Stomach smooth muscle (tissue), 2 donors: ENCODE results near the gene PRMT7.

Source experiments
- H3K27ac ChIP-seq: one replicate; pipeline ENCODE4 v1.7.0; 2013; ENCODE audit warnings: mild to moderate bottlenecking, low read length, inconsistent platforms
- H3K27me3 ChIP-seq, 2 donors: one replicate each; pipeline ENCODE4 v1.7.0; 2013; ENCODE audit warnings: low read length in 2 of 2; ENCODE audit not compliant: insufficient read depth in 2 of 2, control insufficient read depth in 1 of 2
- H3K36me3 ChIP-seq, 2 donors: one replicate each; pipeline ENCODE4 v1.7.0; 2013; ENCODE audit warnings: low read length in 2 of 2; ENCODE audit not compliant: control insufficient read depth in 2 of 2, insufficient read depth in 2 of 2
- H3K4me1 ChIP-seq: one replicate; pipeline ENCODE4 v1.7.0; 2013; ENCODE audit warnings: low read length; ENCODE audit not compliant: control insufficient read depth, insufficient read depth
- H3K4me3 ChIP-seq, 2 donors: one replicate each; pipeline ENCODE4 v1.7.0; 2013; ENCODE audit warnings: low read length in 2 of 2
- H3K9ac ChIP-seq, 2 donors: one replicate each; pipeline ENCODE4 v1.7.0; 2013; ENCODE audit warnings: low read length in 2 of 2, mild to moderate bottlenecking in 1 of 2
- H3K9me3 ChIP-seq, 2 donors: one replicate each; pipeline ENCODE4 v1.7.0; 2013; ENCODE audit warnings: low read length in 2 of 2; ENCODE audit not compliant: control insufficient read depth in 2 of 2
- donor health status: healthy.
- donor health status: Pancreatic carcinoma.

The PRMT7 gene, protein sequence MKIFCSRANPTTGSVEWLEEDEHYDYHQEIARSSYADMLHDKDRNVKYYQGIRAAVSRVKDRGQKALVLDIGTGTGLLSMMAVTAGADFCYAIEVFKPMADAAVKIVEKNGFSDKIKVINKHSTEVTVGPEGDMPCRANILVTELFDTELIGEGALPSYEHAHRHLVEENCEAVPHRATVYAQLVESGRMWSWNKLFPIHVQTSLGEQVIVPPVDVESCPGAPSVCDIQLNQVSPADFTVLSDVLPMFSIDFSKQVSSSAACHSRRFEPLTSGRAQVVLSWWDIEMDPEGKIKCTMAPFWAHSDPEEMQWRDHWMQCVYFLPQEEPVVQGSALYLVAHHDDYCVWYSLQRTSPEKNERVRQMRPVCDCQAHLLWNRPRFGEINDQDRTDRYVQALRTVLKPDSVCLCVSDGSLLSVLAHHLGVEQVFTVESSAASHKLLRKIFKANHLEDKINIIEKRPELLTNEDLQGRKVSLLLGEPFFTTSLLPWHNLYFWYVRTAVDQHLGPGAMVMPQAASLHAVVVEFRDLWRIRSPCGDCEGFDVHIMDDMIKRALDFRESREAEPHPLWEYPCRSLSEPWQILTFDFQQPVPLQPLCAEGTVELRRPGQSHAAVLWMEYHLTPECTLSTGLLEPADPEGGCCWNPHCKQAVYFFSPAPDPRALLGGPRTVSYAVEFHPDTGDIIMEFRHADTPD

DNA sequence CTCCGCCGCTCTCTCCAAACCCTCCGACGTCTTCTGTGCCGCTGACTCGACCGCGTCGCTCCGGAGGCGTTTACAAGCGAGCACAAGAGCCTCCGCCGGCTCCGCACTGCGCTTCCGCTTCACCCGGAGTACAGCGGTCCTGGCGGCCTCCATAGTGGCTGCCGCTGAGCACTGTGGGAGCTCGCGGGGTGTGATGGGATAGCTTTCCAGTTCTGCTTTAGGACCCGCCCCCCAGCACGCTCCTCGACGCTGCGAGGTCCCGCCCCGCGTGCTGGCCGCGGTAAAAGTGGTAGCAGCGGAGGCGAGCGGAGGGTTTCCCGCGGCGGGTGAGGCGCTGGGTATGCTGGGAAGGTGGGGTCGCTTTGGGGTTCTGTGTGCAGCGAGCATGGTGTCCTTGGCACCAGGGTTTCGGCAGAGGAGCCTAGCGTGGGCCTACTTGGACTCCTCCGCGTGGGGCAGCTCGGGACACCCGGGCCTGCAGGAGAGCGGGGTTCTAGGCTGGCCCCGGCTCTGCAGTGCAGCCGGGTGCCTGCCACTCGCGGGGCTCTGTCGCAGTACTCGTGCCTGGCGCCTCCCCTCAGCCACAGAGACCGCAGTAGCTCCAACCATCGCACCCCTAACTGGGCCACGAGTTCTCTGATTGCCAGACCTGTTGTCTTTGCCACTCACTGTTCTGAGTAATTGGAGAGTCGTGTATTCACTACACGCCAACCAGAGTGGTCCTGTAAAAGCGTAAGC, at the start of gene PRMT7, which contains the start of gene SLC7A6OS:
PRMT7 (plus strand) TSS at position 246 of the 738 bp plus-strand sequence. CDS start 4,961 bp downstream, outside the sequence.
SLC7A6OS (minus strand) TSS at position 173 of the 738 bp plus-strand sequence; CDS start at position 153, 20 bp downstream.
- H3K27ac ChIP-seq: peak within 1 kb of the TSS; percentile 58
- no peaks in the 10 kb centered on the region for H3K27me3 ChIP-seq
- peak within 1 kb of the TSS; percentile 67 to 90 for H3K9ac ChIP-seq
- peaks cover 20% of the 10 kb centered on the region for H3K4me1 ChIP-seq
- peaks cover 5 to 13% of the 10 kb centered on the region in 2 donors for H3K36me3 ChIP-seq
- peak within 1 kb of the TSS; percentile 70 to 99 for H3K4me3 ChIP-seq
- H3K9me3 ChIP-seq: no peaks in the 10 kb centered on the region

DNA sequence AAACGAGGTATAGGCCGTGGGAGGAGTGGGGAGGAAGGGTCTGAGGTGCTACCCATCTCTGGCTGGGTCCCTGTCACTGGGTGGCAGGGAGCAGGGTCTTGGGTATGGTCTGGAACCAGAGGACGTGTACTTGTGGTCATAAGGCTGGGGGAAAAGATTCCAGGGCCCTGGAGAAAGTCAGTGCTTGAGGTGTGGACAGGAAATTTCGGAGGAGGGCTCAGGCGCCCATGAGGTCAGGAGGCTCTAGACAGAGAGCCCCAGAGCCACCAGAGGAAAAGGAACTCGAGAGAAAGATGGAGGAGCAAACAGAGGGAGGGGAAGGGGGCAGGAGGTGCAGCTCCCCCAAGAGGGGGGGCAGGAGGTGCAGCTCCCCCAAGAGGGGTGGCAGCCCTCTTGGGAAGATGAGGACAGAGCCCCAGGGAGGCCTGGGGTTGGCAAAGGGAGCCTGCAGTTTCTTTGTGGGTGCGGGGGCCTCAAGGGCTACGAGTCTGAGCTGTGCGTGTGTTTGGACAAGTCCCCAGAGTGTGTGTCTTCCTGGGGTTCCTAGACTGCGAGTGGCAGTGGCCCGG, 47.2 kb upstream of the PRMT7 start:
- Histone ChIP-seq H3K9me3 (no peaks in the 10 kb centered on the region), H3K4me3 (peak overlapping the region; percentile 62 to 88), H3K36me3 (peaks cover 13 to 15% of the 10 kb centered on the region in 2 donors), H3K4me1 (peaks cover 29% of the 10 kb centered on the region), H3K9ac (peak overlapping the region; percentile 75 to 84), H3K27ac (peak overlapping the region; percentile 80), H3K27me3 (no peaks in the 10 kb centered on the region)

DNA sequence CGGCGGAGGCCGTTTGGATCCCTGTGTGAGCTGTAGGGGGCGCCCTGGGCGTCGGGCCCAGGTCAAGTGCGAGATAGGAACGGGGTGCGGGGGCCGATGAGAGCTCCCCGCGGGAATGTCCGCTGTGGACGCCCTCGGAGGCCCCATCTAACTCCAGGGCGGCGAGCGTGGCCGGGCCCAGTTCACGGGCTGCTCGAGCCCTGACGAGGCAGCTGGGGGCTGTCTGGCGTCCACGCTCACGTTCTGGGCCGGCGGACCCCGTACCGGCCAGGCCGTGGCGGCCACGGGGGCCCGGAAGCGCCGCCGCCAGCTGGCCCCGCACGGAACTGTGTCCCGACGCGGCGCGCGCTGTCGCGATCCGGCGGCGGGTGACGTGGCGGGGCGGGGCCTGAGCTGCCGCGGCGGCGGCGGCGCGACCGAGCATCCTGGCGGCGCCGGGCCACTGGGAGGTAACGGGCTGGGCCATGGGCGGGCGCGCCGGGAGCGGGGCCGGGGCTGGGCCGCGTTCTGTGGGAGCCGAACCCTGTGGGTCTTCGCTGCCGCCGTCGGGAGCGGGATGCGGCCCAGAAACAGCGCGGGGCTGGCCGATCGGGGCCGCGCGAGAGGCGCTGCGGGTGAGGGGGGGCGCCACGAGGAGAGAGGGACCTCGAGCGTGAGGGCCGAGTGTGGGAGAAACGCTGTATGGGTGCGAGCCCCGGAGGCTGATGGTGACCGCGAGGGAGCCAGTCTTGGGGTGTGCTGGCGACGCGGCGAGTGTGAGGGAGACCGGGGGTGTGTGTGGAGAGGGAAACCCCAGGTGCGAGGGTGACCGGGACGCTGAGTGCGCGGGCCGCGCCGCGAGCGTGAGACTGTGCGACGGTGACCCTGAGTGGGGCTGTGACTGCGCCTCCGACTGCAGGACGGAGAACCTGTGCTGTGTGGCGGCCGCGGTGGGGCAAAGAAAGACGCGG, 46.4 kb upstream of the PRMT7 start, which contains the start of gene SLC7A6:
SLC7A6 (plus strand) TSS at position 399 of the 950 bp plus-strand sequence. CDS start 10,201 bp downstream, outside the sequence.
- Histone ChIP-seq H3K9me3 (no peaks in the 10 kb centered on the region), H3K9ac (peak within 1 kb of the TSS; percentile 76 to 84), H3K4me3 (peak within 1 kb of the TSS; percentile 88 to 91), H3K36me3 (peaks cover 11 to 12% of the 10 kb centered on the region in 2 donors), H3K4me1 (peaks cover 29% of the 10 kb centered on the region), H3K27ac (peak within 1 kb of the TSS; percentile 80), H3K27me3 (no peaks in the 10 kb centered on the region)

DNA sequence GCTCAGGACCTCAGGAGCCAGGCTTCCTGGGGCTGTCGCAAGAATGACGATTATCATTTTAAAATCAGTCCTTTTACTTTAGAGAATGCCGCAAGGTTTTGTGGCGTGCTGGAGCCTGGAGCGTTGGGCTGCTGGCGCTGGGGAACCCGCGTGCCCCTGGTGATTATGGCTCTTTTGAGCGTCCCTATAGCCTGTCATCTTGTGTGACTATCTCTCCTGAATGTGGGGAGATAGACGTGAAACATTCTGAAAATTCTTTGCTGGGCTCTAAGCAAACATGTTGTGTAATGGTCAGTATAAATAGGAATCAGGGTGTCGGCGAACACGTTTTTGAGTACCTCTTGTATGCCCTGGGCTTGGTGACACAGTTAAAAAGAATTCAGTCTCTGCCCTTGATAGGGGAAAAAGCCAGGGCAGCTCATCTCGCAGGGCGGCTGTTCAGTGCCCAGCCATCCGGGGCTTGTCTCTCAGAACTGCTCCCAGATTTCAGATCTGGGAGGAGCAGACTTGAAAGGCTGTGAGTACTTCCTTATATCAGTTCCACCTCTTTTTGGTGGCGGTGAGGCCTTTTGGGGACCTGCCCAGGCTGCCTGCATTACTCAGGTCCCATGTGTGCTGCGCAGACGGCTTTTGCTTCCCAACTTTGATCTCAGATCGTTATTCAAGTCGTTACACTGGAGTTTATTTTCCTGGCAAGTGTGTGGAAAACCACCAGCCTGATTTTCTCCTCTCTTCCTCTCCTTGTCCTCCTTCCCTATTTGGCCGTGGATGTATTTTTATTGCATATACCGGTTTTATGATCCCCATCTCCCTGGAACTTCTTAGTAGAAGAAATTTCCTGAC, 45.5 kb upstream of the PRMT7 start:
- Histone ChIP-seq H3K27ac (peak overlapping the region; percentile 80), H3K27me3 (no peaks in the 10 kb centered on the region), H3K9me3 (no peaks in the 10 kb centered on the region), H3K4me1 (peaks cover 33% of the 10 kb centered on the region), H3K36me3 (peaks cover 2 to 3% of the 10 kb centered on the region in 2 donors), H3K4me3 (peak overlapping the region; percentile 88 to 91), H3K9ac (peak overlapping the region; percentile 76 to 84)

DNA sequence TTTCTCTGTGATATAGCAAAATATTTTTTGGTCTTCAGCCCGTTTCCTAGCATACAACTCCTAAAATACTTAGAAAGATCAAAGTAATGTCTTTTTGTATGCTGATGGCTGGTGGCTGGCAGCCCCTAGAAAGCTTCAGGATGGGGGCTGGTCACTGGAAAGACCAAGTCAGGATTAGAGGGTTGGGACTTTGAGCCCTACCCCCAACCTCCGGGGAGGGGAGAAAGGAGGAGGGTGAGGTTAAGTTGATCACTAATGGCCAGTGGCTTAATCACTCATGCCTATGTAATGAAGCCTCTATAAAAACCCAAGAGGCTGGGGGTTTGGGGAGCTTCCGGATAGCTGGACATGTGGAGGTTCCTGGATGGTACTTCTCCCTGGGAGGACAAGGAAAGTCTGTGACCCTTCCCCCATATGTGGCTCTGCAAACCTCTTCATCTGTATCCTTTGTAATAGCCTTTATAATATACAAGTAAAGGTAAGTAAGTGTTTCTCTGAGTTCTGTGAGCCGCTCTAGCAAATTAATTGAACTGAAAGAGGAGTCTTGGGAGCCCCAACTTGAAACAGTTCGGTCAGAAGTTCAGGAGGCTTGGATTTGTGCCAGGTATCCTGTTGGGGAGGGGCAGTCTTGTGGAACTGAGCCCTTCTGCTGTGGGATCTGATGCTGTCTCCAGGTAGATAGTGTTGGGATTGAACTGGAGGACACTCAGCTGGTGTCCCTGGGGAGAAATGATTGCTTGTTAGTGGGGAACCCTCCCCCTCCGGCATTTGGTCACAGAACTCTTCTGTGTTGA, 43.0 kb upstream of the PRMT7 start:
- Histone ChIP-seq H3K9me3 (no peaks in the 10 kb centered on the region), H3K27me3 (no peaks in the 10 kb centered on the region), H3K27ac (no peak overlapping the region), H3K36me3 (peaks cover 0 to 2% of the 10 kb centered on the region in 2 donors), H3K4me3 (no peak overlapping the region), H3K9ac (no peak overlapping the region), H3K4me1 (peaks cover 39% of the 10 kb centered on the region)

DNA sequence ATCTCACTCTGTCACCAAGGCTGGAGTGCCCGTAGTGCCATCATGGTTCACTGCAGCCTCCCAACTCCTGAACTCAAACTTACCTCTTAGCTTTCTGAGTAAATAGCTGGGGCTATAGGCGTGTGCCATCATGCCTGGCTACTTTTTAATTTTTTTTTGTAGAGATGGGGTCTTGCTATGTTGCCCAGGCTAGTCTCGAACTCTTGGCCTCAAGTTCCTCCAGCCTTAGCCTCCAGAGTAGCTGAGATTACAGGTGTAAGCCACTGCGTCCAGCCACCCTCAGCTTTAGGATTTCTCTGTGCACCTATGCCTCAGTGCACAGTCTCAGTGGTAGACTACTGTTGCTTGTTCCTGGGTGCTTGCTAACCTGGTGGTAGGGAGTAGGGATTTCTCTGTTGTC, 41.0 kb upstream of the PRMT7 start:
- Histone ChIP-seq H3K36me3 (peaks cover 3 to 12% of the 10 kb centered on the region in 2 donors), H3K4me1 (peaks cover 29% of the 10 kb centered on the region), H3K27me3 (no peaks in the 10 kb centered on the region), H3K9ac (no peak overlapping the region), H3K9me3 (no peaks in the 10 kb centered on the region), H3K4me3 (no peak overlapping the region), H3K27ac (no peak overlapping the region)

DNA sequence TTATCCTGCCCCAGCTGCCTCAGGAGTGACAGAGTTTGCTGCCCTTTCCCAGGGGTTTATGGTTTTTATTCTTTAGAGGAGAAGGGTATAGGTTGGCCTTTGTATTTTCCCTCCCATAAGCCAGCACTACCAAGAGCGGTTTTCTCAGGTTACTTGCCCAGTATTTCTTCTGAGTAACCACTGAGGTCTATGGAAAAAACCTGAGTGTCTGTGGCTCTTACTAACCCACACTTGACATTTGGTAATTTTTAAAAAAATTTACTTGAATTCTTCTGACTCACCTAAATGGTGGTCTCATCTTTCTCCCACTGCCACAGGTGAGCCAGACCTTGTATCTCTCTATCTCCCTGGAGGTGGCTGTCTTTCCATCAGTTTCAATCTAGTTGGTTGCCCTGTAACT, 40.5 kb upstream of the PRMT7 start:
- H3K4me3 ChIP-seq: no peak overlapping the region
- H3K27me3 ChIP-seq: no peaks in the 10 kb centered on the region
- no peaks in the 10 kb centered on the region for H3K9me3 ChIP-seq
- H3K27ac ChIP-seq: no peak overlapping the region
- H3K9ac ChIP-seq: no peak overlapping the region
- peaks cover 3 to 12% of the 10 kb centered on the region in 2 donors for H3K36me3 ChIP-seq
- peaks cover 26% of the 10 kb centered on the region for H3K4me1 ChIP-seq

DNA sequence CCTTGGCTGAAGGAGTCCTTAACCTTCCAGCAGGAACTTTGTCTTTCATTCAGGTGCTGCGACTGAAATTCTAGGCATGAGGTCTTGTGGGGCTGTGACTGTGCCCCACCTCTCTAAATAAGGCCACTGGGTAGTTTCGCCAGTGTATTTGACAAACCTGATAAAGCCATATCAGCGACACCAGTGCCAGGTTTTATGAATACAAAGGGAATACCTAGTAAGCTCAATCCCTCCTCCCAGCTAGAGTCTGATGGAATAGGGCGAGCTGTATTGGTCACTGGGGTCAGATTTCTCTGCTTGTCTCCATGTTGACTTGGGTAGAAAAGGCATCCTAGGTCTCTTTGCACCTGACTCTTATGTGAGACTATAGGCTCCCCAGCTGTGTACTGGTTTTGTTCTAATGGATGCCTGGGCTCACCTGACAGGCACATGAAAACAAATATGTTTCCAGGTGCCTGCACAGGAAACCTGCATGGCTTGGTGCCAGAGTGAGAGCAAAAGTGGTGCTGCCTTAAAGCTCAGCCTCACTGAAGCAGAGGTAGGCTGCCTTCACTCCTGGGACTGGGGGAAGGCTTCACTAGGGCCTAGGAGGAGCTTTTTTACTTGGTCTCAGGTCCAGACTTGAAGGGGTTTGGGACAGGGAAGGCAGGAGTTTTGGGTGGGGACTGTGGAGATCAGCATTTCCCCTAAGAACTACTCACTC, 38.2 kb upstream of the PRMT7 start:
- Histone ChIP-seq H3K27me3 (no peaks in the 10 kb centered on the region), H3K27ac (no peak overlapping the region), H3K36me3 (peaks cover 3 to 12% of the 10 kb centered on the region in 2 donors), H3K9me3 (no peaks in the 10 kb centered on the region), H3K4me1 (peaks cover 28% of the 10 kb centered on the region), H3K9ac (peak overlapping the region in 1 of 2 donors; percentile 29), H3K4me3 (no peak overlapping the region)
